ENCODE data around the gene PEX11G.

GRCh38 chr19:7535047-7535997 lies 46.5 kb upstream of the PEX11G start, which contains the start of gene PNPLA6:
- TF ChIP-seq GATA2 (IDR thresholded peaks at IDR 0.05; ENCODE audit: low read depth, low read length) (peak; percentile 49; the same call in 1 of the 2 replicates), GATA3 (IDR thresholded peaks at IDR 0.05; ENCODE audit: low read depth, low read length) (no peak)

Data from SH-SY5Y (cell line).